ENCODE data around the gene ARID1B. TPM values are rescaled to one million over a fixed set of nuclear protein-coding genes. Genes with fewer than 3 reads are reported as not detected.
A peak's percentile ranks its signal among the peaks of the same experiment; 100 is the strongest.

The ARID1B gene
- total and polyA plus RNA-seq, 12 donors = 11.2 to 63.2 (median 52.2) TPM

GRCh38 chr6:156993713-156994112, 216.5 kb downstream of the ARID1B start:
- no peaks in the 10 kb centered on the region for H3K27me3 ChIP-seq
- DNase-seq = no peak
- H3K9me3 ChIP-seq = no peaks in the 10 kb centered on the region
- H3K4me1 ChIP-seq = peaks cover 0 to 59% (median 37%) of the 10 kb centered on the region in 9 donors
- no peaks in the 10 kb centered on the region for H3K36me3 ChIP-seq
- no peak for TF ChIP-seq CTCF (IDR thresholded peaks at IDR 0.05)
- H3K27ac ChIP-seq = no peak overlapping the region
- intact Hi-C loops (cut with DNase I) = no loop called here
- no peak overlapping the region for H3K4me3 ChIP-seq
- whole genome bisulfite sequencing, 2 donors = 88 to 92% methylated on average over 2 of the region's 2 CpGs
- ATAC-seq = no peak

DNA sequence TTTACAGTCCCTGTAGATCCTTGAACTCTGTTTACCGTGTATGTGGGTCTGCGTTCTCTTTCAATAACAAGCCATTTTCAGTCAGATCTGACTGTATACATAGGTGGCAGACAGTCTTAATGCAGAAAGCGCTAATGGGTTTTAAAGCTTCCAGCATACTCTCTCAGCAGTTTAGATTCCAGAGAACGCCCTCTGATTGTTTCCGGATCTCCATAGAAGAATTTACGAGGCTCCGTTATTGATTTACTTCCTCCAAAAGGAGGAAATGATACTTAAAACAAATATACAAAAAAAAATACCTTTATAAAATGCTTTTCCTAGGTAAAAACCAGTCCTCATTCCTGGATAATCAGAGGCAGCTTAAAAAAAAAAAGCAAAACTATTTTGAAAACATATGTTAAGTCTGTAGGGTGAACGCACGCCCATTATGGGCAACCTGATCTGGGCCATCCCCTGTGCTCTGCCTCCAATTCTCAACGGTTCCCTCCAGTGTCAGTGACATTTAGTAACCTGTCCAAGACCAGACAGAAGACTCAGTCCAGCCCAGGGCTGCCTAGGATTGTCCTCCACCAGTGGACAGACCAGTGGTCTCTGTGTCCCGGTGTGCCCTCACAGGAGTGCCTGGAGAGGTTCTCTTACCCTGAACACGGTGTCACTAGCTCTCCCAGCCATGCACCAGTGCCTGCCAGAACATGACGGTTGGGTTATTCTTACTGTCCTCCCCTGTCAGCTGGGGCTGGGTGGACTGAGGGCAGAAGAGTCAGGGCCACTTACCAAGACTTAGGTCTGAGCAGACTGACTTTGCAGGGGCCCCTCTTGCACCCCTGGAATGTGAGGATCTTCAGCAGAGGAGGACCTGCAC, 217.3 kb downstream of the ARID1B start:
- Histone ChIP-seq H3K27me3 (no peaks in the 10 kb centered on the region), H3K4me3 (no peak overlapping the region), H3K4me1 (peaks cover 0 to 54% (median 35%) of the 10 kb centered on the region in 9 donors), H3K36me3 (no peaks in the 10 kb centered on the region), H3K27ac (peak overlapping the region in 1 of 10 donors; percentile 32), H3K9me3 (no peaks in the 10 kb centered on the region)
- DNase-seq (peak in 1 of 2 donors; percentile 27), ATAC-seq (peak; percentile 67 to 92 (median 78))
- intact Hi-C loops (cut with DNase I) = no loop called here
- TF ChIP-seq CTCF (IDR thresholded peaks at IDR 0.05) = no peak
- WGBS, 2 donors = 66 to 68% methylated on average over 13 of the region's 13 CpGs

DNA sequence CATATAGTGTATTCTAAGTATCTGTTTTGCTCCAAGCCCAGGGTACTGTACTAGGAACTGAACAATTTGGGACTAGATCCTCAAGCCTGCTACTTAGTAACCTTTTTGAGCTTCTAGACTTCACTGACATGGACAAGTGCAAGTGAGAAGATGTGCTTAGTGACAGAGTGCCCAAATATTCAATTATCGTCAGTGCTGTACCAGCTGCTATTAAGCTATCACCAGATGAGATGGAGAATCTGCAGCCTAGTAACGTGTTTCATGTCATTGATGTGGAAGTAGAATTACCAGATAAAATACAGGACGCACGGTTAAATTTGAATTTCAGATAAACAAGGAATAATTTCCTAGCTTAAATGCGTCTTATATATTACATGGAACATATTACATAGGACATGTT, 218.3 kb downstream of the ARID1B start:
- ATAC-seq (peak in 2 of 8 donors; percentile 5 to 14), DNase-seq (no peak)
- Histone ChIP-seq H3K36me3 (no peaks in the 10 kb centered on the region), H3K4me1 (peaks cover 0 to 61% (median 35%) of the 10 kb centered on the region in 9 donors), H3K27me3 (no peaks in the 10 kb centered on the region), H3K27ac (peak overlapping the region in 1 of 10 donors; percentile 32), H3K4me3 (no peak overlapping the region), H3K9me3 (no peaks in the 10 kb centered on the region)
- TF ChIP-seq CTCF (IDR thresholded peaks at IDR 0.05) = no peak
- intact Hi-C loops (cut with DNase I) = no loop called here
- WGBS, 2 donors = 68 to 76% methylated on average over 5 of the region's 5 CpGs

GRCh38 chr6:156996265-156996664, 219.1 kb downstream of the ARID1B start:
- TF ChIP-seq CTCF (IDR thresholded peaks at IDR 0.05) = no peak
- H3K27me3 ChIP-seq = no peaks in the 10 kb centered on the region
- H3K4me1 ChIP-seq = peaks cover 0 to 61% (median 35%) of the 10 kb centered on the region in 9 donors
- ATAC-seq (no peak), DNase-seq (no peak)
- H3K4me3 ChIP-seq = no peak overlapping the region
- H3K9me3 ChIP-seq = no peaks in the 10 kb centered on the region
- 98 to 99% methylated on average over 2 of the region's 2 CpGs for WGBS, 2 donors
- intact Hi-C loops (cut with DNase I) = no loop called here
- H3K27ac ChIP-seq = no peak overlapping the region
- H3K36me3 ChIP-seq = no peaks in the 10 kb centered on the region

Data from heart right ventricle (tissue), 16 donors.